CD14-positive monocyte (primary cell): Measurements from ENCODE around the gene TJP1. TPM values are rescaled to one million over a fixed set of nuclear protein-coding genes. Genes with fewer than 3 reads are reported as not detected.

ENCODE experiments used
- DNase-seq, 3 donors: peaks; one replicate each; pipeline ENCODE4 v3.0.0-alpha.2; 2011 to 2022
- H2AFZ ChIP-seq: 2 replicates; pipeline ENCODE4 v1.6.0; 2012; ENCODE audit warnings: mild to moderate bottlenecking, low read depth, low read length, inconsistent platforms; ENCODE audit not compliant: insufficient read depth, poor library complexity, severe bottlenecking
- H3K27ac ChIP-seq, 2 donors: 1 replicate in 1 of 2; 2 replicates in 1 of 2; pipeline ENCODE4 v1.5.1; 2012 to 2013; ENCODE audit warnings: low read length in 2 of 2, control low read depth in 1 of 2, inconsistent platforms in 1 of 2, low read depth in 1 of 2, mild to moderate bottlenecking in 1 of 2
- H3K27me3 ChIP-seq, 2 donors: one replicate each; pipeline versions ENCODE4 v1.6.0 to v1.6.1; 2011 to 2013; ENCODE audit warnings: low read length in 2 of 2; ENCODE audit not compliant: control insufficient read depth in 2 of 2, insufficient read depth in 2 of 2
- H3K36me3 ChIP-seq, 2 donors: replicated peaks in 1 of 2; 1 replicate in 1 of 2; 2 replicates in 1 of 2; pipeline versions ENCODE4 v1.5.1 to v1.6.1; 2012 to 2013; ENCODE audit warnings: low read length in 2 of 2, control low read depth in 1 of 2, inconsistent platforms in 1 of 2, mild to moderate bottlenecking in 1 of 2; ENCODE audit not compliant: insufficient read depth in 2 of 2, control insufficient read depth in 1 of 2
- H3K4me1 ChIP-seq, 2 donors: 1 replicate in 1 of 2; 2 replicates in 1 of 2; pipeline versions ENCODE4 v1.5.1 to v1.6.1; 2012 to 2013; ENCODE audit warnings: low read length in 2 of 2, control low read depth in 1 of 2, inconsistent platforms in 1 of 2, mild to moderate bottlenecking in 1 of 2, moderate library complexity in 1 of 2; ENCODE audit not compliant: insufficient read depth in 2 of 2, control insufficient read depth in 1 of 2
- H3K4me2 ChIP-seq: replicated peaks from 2 replicates; pipeline ENCODE3; 2012; ENCODE audit warnings: low read length, moderate library complexity, mild to moderate bottlenecking; ENCODE audit not compliant: poor library complexity, severe bottlenecking; ENCODE audit errors: extremely low read depth
- H3K4me3 ChIP-seq, 3 experiments: fragments of 200-600 bp in 1 of 3; sonication (generic) in 1 of 3; replicated peaks in 1 of 3; 1 replicate in 2 of 3; 2 replicates in 1 of 3; pipeline ENCODE4 v1.5.1; 2011 to 2013; ENCODE audit warnings: low read length in 3 of 3, mild to moderate bottlenecking in 3 of 3, control low read depth in 2 of 3, low read depth in 2 of 3, inconsistent platforms in 1 of 3, moderate library complexity in 1 of 3
- H3K79me2 ChIP-seq: 2 replicates; pipeline ENCODE4 v1.6.0; 2012; ENCODE audit warnings: mild to moderate bottlenecking, control low read depth, inconsistent platforms, low read length, moderate library complexity; ENCODE audit not compliant: insufficient read depth
- H3K9ac ChIP-seq: 2 replicates; pipeline ENCODE4 v1.6.0; 2017; ENCODE audit warnings: low read length, mild to moderate bottlenecking; ENCODE audit not compliant: insufficient read depth, poor library complexity, severe bottlenecking
- H3K9me3 ChIP-seq, 2 donors: replicated peaks in 1 of 2; 1 replicate in 1 of 2; 2 replicates in 1 of 2; pipeline versions ENCODE4 v1.5.1 to v1.6.1; 2012 to 2013; ENCODE audit warnings: low read length in 2 of 2, control low read depth in 1 of 2; ENCODE audit not compliant: control insufficient read depth in 1 of 2, insufficient read depth in 1 of 2
- H4K20me1 ChIP-seq: 2 replicates; pipeline ENCODE4 v1.6.0; 2012; ENCODE audit warnings: mild to moderate bottlenecking, low read length, control low read depth, moderate library complexity; ENCODE audit not compliant: insufficient read depth
- H3K27ac Mint-ChIP-seq, 7 donors: one replicate each; pipeline ENCODE4 v1.8.0; 2020; ENCODE audit warnings: mild to moderate bottlenecking in 7 of 7, mixed read lengths in 7 of 7, moderate library complexity in 6 of 7, inconsistent platforms in 2 of 7
- H3K27me3 Mint-ChIP-seq, 3 donors: one replicate each; pipeline ENCODE4 v1.8.0; 2021 to 2022; ENCODE audit warnings: low read depth in 3 of 3, mild to moderate bottlenecking in 3 of 3, mixed read lengths in 3 of 3, moderate library complexity in 3 of 3, inconsistent platforms in 1 of 3
- H3K36me3 Mint-ChIP-seq, 2 donors: one replicate each; pipeline ENCODE4 v1.8.0; 2020; ENCODE audit warnings: mixed read lengths in 2 of 2, inconsistent platforms in 1 of 2, mild to moderate bottlenecking in 1 of 2
- H3K4me1 Mint-ChIP-seq: one replicate; pipeline ENCODE4 v1.8.0; 2020; ENCODE audit warnings: mild to moderate bottlenecking, mixed read lengths
- H3K4me3 Mint-ChIP-seq, 2 donors: one replicate each; pipeline ENCODE4 v1.8.0; 2020; ENCODE audit warnings: mild to moderate bottlenecking in 2 of 2, mixed read lengths in 2 of 2, moderate library complexity in 1 of 2
- H3K9me3 Mint-ChIP-seq, 7 donors: one replicate each; pipeline ENCODE4 v1.8.0; 2020 to 2022; ENCODE audit warnings: mixed read lengths in 7 of 7, mild to moderate bottlenecking in 6 of 7, moderate library complexity in 6 of 7, inconsistent platforms in 2 of 7
- CTCF ChIP-seq: fragments of 200-600 bp; IDR thresholded peaks from one replicate; pipeline ENCODE4 v1.8.0; 2022; ENCODE audit warnings: antibody characterized with exemption, mild to moderate bottlenecking
- WGBS: methylation state at CpG from one replicate; pipeline ENCODE4 v1.1.5; 2013; ENCODE audit warnings: missing lambda C conversion rate; ENCODE audit not compliant: insufficient coverage; 5-methylcytosine and 5-hydroxymethylcytosine counted together
- intact Hi-C, 2 donors: fragments of 100-400 bp; cut with micrococcal nuclease; formaldehyde crosslinking; loops; one replicate each; pipeline versions ENCODE4 v1.15.0 to v1.15.1; 2023
- polyA plus RNA-seq, 3 donors: library from polyadenylated mRNA; depleted of rRNA in 1 of 3; unstranded in 2 of 3; stranded (reverse) in 1 of 3; fragments of 300-500 nt in 2 of 3; fragments of >200 nt in 1 of 3; fragmentation: Illumina TruSeq in 2 of 3; gene quantifications; 1 replicate in 2 of 3; 2 replicates in 1 of 3; pipeline ENCODE4 v1.2.3, GENCODE V29; 2012 to 2021

The TJP1 gene
- polyA plus RNA-seq, 3 donors = not detected

GRCh38 chr15:29842290-29842689, 20.0 kb upstream of the TJP1 start:
- Mint-ChIP-seq H3K27ac (no peak overlapping the region), H3K9me3 (peaks cover 3 to 16% (median 10%) of the 10 kb centered on the region in 7 donors), H3K27me3 (peaks cover 9 to 26% (median 19%) of the 10 kb centered on the region in 3 donors), H3K36me3 (no peaks in the 10 kb centered on the region), H3K4me1 (no peaks in the 10 kb centered on the region), H3K4me3 (no peak overlapping the region)
- Histone ChIP-seq H2AFZ (no peak overlapping the region), H3K4me1 (no peaks in the 10 kb centered on the region), H3K27ac (no peak overlapping the region), H3K4me2 (no peak overlapping the region), H3K9ac (no peak overlapping the region), H3K27me3 (peaks cover 0 to 3% of the 10 kb centered on the region in 2 donors), H3K4me3 (no peak overlapping the region), H3K9me3 (no peaks in the 10 kb centered on the region), H3K79me2 (no peaks in the 10 kb centered on the region), H4K20me1 (no peaks in the 10 kb centered on the region), H3K36me3 (no peaks in the 10 kb centered on the region)
- 95% methylated on average over 3 of the region's 5 CpGs for WGBS
- intact Hi-C loops = no loop called here
- TF ChIP-seq CTCF = no peak
- DNase-seq = no peak

- no peak overlapping the region for H3K9ac ChIP-seq
- TF ChIP-seq CTCF = no peak
- Mint-ChIP-seq H3K36me3 (no peaks in the 10 kb centered on the region), H3K4me1 (no peaks in the 10 kb centered on the region), H3K4me3 (no peak overlapping the region), H3K27me3 (peaks cover 13 to 28% (median 26%) of the 10 kb centered on the region in 3 donors), H3K27ac (no peak overlapping the region), H3K9me3 (peaks cover 0 to 13% (median 5%) of the 10 kb centered on the region in 7 donors)
- H3K27ac ChIP-seq = no peak overlapping the region
- H2AFZ ChIP-seq = no peak overlapping the region
- H3K27me3 ChIP-seq = peaks cover 0 to 3% of the 10 kb centered on the region in 2 donors
- intact Hi-C loops = no loop called here
- 70% methylated on average over 2 of the region's 3 CpGs for WGBS
- no peaks in the 10 kb centered on the region for H4K20me1 ChIP-seq
- no peaks in the 10 kb centered on the region for H3K36me3 ChIP-seq
- DNase-seq = no peak
- no peaks in the 10 kb centered on the region for H3K4me1 ChIP-seq
- H3K79me2 ChIP-seq = no peaks in the 10 kb centered on the region
- no peaks in the 10 kb centered on the region for H3K9me3 ChIP-seq
- no peak overlapping the region for H3K4me3 ChIP-seq
- H3K4me2 ChIP-seq = no peak overlapping the region
Measured at GRCh38 chr15:29840926-29841325, 18.7 kb upstream of the TJP1 start.
